Coronary artery (tissue), 2 donors: ENCODE measurements around the gene SIK2.

Source experiments
- DNase-seq: peaks from one replicate; pipeline ENCODE4 v3.0.0-alpha.2; 2017; ENCODE audit warnings: low spot score
- H3K27ac ChIP-seq, 2 donors: fragments of 200-600 bp; sonication (generic); one replicate each; pipeline ENCODE4 v1.5.1; 2016 to 2019
- H3K4me3 ChIP-seq: fragments of 200-600 bp; sonication (generic); 2 replicates; pipeline ENCODE4 v1.5.1; 2016; ENCODE audit warnings: mild to moderate bottlenecking, moderate library complexity
- CTCF ChIP-seq: fragments of 200-600 bp; sonication (generic); IDR thresholded peaks from one replicate; pipeline ENCODE4 v1.5.1; 2019; ENCODE audit warnings: antibody characterized with exemption

The SIK2 gene

DNA sequence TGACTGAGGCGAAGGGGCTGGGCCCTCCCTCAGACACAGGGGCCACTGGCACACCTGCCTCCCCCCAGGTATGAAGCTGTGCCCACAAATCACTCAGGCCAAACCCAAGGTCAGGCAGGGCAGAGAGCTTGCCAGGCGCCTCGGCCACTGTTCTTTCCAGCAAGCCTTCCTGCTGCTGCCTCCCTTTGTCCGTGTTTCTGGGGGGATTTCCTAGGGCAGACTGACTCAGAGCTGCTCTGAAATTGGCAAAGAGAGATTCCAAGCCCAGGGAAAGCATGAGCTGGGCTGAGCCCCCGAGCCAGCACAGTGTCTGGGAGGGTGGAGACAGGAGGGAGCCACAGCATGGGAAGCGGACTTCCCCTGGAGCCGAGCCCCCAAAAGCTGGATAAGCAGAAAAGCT is 130.8 kb downstream of the SIK2 start:
- TF ChIP-seq CTCF = no peak

DNA sequence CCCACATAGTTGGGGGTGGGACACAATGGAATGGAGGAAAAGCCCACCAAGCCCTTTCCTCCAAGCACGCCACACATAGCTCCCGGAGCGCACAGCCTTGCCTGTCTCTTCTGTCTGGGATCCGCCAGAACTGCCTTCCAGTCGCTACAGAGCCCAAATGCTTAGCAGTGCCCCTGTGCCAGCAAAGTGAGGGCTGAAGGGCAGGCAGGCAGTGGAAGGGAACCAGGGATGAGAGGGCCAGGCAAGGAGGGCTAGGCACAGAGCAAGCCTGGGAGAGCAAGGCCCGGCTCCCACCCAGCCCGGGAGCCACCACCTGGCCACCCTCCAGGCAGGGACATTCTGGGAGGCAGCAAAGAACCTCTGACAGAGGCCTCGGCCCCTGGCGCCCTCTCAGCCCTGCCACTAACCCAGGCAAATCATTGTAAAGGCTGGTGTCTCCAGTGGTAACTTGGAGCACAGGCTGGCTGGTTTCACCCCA is 131.4 kb downstream of the SIK2 start:
- DNase-seq = no peak
- Histone ChIP-seq H3K4me3 (peak overlapping the region; percentile 15), H3K27ac (peak overlapping the region; percentile 92 to 97)
- no peak for TF ChIP-seq CTCF

More for the DNA sequence above, 130.8 kb downstream of the SIK2 start:
- H3K27ac ChIP-seq = peak overlapping the region; percentile 92 to 97
- peak; percentile 88 for DNase-seq
- peak overlapping the region; percentile 15 for H3K4me3 ChIP-seq

DNA sequence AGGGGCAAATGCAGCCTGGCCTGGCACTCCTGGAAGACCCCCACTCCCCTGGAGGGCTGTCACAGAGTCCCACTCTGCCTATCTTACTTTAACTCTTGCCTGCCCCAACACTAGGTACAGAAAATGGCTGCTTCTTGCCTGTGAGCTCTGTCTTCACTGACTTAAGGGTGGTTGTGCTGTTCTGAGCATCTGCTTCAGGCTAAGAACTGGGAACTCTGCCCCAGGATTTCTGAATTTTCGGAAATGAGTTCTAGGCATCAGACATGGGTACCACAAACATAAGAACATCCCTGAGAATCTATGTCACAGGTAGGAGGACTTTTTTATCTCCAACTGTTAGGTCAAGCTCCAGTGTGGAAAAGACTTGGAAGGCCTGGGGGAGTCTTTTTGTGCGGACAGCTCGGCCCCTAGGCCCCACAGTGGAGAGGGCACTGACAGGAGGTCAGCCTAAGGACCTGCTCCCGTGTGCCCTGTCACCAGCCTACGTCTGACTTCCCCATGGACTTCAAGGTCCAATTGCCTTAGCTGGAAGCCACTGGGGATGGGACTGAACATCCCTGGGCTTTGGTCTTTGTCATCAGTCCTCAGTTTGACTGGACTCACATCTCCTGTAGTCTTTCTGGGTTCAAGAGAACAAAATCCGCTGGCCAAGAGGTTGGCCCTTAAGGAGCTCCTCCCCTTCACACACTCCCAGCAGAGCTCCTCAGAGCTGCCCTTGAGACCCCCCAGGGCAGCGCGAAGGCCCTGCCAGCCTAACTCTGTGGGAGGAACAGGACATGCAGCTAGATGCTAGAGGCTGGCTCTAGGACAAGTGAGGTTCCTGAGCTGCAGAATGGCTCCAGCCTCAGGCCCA is 132.1 kb downstream of the SIK2 start:
- Histone ChIP-seq H3K27ac (peak overlapping the region; percentile 92 to 97), H3K4me3 (no peak overlapping the region)
- DNase-seq = no peak
- TF ChIP-seq CTCF = no peak

- DNase-seq = no peak
- peak overlapping the region; percentile 64 for H3K4me3 ChIP-seq
- peak overlapping the region; percentile 92 to 97 for H3K27ac ChIP-seq
- no peak for TF ChIP-seq CTCF
Measured at GRCh38 chr11:111734954-111735261, 132.7 kb downstream of the SIK2 start.

DNA sequence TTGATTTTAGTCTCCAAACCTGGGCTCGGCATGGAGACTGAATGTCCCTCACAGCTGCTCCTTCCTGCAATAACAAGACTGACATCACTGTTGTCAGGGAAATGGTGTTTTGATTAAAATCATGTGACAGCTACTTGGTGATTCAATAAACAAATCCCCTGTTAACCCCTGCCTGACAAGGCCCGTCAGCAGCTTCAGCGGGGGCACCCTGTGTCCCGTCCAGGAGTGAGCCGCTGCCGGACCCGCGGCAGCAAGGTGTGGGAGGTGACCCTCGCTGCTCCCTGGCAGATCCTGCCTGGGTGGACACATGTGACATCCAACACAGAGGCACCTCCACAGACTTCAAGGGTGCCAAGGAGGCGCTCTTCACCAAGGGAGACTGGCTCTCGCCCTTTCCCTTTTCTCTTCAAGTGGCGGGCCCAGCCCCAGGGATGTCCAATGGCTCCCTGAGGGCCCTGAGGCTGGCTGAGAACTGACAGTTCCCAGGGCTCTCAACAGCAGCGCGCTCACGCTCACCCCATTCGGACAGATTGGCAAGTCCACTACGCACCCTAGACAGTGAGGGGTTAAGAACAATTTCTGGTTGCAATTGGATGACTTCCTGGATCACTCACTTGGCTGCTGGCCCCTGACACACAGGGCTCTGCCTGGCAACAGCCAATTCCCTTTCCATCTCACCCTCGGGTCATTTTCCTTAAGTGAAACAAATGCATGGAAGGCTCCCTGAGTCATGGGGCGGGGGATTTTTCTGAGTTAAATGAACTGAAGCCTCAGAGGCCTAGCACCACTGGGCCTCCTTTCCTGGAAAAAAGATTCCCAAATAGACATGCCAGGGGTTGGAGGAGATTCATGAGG is 133.2 kb downstream of the SIK2 start:
- H3K27ac ChIP-seq = peak overlapping the region; percentile 92 to 97
- DNase-seq = peak; percentile 93
- H3K4me3 ChIP-seq = peak overlapping the region; percentile 64
- no peak for TF ChIP-seq CTCF

DNA sequence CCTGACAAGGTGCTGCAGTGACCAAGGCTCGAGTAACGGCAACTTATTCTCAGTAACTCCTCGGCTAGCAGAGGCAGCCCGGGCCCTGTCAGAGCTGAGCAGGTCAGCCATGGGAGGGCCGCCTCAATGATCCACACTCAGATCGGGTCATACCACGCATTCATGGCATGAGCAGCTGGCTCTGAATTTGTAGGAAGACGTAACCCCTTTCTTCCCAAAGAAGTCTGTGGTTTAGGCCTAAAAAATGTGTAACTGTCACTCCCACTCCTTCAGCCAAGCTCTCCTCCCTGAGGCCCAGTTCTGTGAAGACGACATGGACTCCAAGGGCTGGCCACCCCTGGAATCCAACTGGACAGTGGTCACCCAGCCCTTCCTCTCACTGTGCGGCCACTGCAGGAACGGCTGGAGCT is 133.9 kb downstream of the SIK2 start:
- Histone ChIP-seq H3K4me3 (peak overlapping the region; percentile 64), H3K27ac (peak overlapping the region; percentile 92 to 97)
- DNase-seq = no peak
- TF ChIP-seq CTCF = no peak
